Upper lobe of left lung (tissue), 4 donors: ENCODE data around the gene ABHD5.
"Not testable (repeated sequence)": the region's sequence is repeated elsewhere in the genome, so short reads cannot be mapped to it uniquely, and the experiment has no call there.

Experiments
- EP300 ChIP-seq, 4 donors: sonication (generic); formaldehyde crosslinking; IDR thresholded peaks; one replicate each; pipeline ENCODE4 v1.5.1; 2017; ENCODE audit warnings: antibody characterized with exemption in 4 of 4, control low read depth in 2 of 4
- POLR2A ChIP-seq, 4 donors: fragments of 450-650 bp; IDR thresholded peaks; one replicate each; pipeline ENCODE4 v1.5.1; 2016 to 2017; ENCODE audit warnings: antibody characterized with exemption in 4 of 4, mild to moderate bottlenecking in 2 of 4
- POLR2AphosphoS5 ChIP-seq, 2 donors: sonication (generic); formaldehyde crosslinking; IDR thresholded peaks; one replicate each; pipeline ENCODE4 v1.5.1; 2017; ENCODE audit warnings: antibody characterized with exemption in 2 of 2
- TF ChIP-seq, protein P1 (sequence below), 6 experiments: fragments of 450-650 bp in 4 of 6; fragments of 200-600 bp in 2 of 6; sonication (generic) in 2 of 6; IDR thresholded peaks; one replicate each; pipeline ENCODE4 v1.5.1; 2016 to 2019; ENCODE audit warnings: antibody characterized with exemption in 6 of 6

DNA sequence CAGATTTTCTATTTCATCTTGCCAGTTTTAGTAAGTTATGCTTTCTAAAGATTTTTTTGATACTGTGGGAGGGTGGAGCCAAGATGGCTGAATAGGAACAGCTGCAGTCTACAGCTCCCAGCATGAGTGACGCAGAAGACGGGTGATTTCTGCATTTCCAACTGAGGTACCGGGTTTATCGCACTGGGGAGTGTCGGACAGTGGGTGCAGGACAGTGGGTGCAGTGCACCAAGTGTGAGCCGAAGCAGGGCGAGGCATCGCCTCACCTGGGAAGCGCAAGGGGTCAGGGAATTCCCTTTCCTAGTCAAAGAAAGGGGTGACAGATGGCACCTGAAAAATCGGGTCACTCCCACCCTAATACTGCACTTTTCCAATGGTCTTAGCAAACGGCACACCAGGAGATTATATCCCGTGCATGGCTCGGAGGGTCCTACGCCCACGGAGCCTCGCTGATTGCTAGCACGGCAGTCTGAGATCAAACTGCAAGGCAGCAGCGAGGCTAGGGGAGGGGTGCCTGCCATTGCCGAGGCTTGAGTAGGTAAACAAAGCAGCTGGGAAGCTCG, 11.8 kb upstream of the ABHD5 start:
- TF ChIP-seq, protein P1, sequence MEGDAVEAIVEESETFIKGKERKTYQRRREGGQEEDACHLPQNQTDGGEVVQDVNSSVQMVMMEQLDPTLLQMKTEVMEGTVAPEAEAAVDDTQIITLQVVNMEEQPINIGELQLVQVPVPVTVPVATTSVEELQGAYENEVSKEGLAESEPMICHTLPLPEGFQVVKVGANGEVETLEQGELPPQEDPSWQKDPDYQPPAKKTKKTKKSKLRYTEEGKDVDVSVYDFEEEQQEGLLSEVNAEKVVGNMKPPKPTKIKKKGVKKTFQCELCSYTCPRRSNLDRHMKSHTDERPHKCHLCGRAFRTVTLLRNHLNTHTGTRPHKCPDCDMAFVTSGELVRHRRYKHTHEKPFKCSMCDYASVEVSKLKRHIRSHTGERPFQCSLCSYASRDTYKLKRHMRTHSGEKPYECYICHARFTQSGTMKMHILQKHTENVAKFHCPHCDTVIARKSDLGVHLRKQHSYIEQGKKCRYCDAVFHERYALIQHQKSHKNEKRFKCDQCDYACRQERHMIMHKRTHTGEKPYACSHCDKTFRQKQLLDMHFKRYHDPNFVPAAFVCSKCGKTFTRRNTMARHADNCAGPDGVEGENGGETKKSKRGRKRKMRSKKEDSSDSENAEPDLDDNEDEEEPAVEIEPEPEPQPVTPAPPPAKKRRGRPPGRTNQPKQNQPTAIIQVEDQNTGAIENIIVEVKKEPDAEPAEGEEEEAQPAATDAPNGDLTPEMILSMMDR (IDR thresholded peaks at IDR 0.05): not testable (repeated sequence)
- TF ChIP-seq POLR2A, EP300, POLR2AphosphoS5 (IDR thresholded peaks at IDR 0.05): not testable (repeated sequence)
